Measurements from ENCODE around the gene PRCP.

Gene PRCP

GRCh38 chr11:82823647-82824619 is 76.3 kb downstream of the PRCP start:
- DNase-seq = no peak

DNA sequence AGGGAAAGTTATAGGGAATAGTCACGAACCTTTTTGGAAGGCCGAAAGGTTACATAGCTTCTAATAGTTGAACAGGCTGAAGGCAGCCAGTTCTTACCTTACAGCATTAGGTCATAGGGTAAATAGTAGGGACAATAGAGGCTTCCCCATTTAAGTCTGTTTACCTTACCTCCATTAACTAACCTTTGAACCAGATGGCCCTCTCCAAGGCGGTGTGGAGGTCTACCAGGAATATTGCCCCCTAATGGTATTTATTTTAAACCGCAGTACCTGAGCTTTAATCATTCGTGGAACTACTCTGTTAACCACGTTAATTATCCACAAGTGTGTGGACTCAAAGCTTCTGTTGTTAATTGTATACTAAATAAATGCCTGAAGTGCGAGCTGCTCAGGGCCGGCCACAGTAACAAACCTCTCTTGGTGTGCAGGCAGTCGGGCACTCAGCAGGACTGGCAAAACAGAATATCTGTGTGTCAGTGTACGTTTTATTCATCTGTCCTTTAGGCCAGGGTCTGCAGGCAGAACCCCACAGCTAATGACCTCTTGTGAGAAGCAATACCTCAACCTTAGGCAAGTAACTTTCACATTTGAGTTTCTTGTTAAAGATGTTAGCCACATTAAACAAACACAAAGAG is 81.7 kb downstream of the PRCP start:
- no peak for DNase-seq

- DNase-seq = no peak
Measured at GRCh38 chr11:82815406-82815805, 84.8 kb downstream of the PRCP start.

- DNase-seq = no peak
Measured at GRCh38 chr11:82814379-82814778, 85.9 kb downstream of the PRCP start.

DNA sequence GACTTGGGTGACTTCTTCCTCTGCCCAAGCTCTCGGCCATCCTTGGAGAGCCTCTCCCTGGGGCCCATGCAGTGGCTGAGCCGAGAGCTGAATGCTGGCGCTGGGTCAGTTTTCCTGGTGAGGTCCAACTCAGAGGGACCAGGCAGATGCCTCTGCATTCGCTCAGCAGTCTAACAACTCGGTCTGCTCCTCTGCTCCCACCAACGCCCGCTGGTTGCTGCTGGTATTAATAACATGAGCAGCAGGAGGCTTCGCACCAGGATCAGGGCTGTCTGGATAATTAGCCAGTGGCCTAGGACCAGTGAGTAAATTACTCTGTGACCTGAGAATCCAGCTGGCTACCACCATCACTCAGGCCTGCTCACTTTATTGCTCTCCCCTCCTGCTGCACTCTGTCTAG is 88.9 kb downstream of the PRCP start:
- no peak for DNase-seq

DNA sequence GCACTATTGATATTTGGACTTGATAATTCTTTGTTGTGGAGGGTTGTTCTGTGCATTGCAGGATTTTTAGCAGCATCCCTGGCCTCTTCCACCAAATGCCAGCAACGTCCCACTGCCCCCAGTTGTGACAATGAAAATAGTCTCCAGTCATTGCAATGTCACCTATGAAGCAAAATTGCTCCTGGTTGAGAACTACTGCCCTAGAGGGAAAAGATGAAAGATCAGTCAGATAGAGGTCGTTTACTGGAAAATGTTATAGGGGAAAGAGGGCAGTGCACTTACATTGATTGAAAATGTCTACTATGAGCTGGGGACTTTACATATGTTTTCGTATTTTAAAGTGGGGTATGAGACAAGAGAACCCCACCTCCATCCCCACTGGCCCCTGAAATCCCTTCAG is 89.5 kb downstream of the PRCP start:
- no peak for DNase-seq

- no peak for DNase-seq
Measured at GRCh38 chr11:82810326-82810725, 89.9 kb downstream of the PRCP start.

- no peak for DNase-seq
Measured at GRCh38 chr11:82807646-82808045, 92.6 kb downstream of the PRCP start.

GRCh38 chr11:82802710-82803109 is 97.5 kb downstream of the PRCP start:
- no peak for DNase-seq

GRCh38 chr11:82796998-82797961 is 103.0 kb downstream of the PRCP start:
- no peak for DNase-seq

- no peak for DNase-seq
Measured at GRCh38 chr11:82794490-82794889, 105.7 kb downstream of the PRCP start.

DNA sequence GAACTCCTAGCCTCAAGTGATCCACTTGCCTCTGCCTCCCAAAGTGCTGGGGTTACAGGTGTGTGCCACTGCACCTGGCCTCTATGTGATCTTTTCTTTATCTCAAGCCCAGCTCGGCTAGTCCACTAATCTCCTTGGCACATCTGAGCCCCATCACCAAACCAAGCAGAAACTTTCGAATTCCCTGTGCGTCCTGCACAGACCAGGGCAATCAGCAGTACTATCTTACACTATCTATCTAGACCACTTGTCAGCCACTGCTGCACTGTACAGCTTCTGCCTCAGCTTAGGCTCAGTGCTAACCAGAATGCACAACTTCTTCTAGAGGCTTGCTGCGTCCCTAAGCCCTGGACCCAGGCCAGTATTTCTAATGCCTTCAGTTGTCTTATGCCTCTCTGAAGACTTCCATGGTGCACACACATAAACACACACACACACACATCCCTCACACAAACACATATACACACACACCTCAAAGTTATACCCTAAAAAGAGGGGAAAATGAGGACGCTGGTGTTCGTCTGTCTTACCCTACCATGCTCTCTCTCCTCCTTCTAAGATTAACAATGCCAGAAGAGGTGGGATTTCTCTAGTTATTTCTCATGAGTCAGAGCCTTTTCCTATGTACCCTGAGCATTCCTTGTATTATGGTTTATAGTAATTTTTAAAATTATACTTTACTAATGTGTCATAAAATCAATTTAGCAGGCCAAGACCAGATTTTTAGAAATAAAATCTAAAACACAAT is 107.2 kb downstream of the PRCP start:
- DNase-seq = no peak

DNA sequence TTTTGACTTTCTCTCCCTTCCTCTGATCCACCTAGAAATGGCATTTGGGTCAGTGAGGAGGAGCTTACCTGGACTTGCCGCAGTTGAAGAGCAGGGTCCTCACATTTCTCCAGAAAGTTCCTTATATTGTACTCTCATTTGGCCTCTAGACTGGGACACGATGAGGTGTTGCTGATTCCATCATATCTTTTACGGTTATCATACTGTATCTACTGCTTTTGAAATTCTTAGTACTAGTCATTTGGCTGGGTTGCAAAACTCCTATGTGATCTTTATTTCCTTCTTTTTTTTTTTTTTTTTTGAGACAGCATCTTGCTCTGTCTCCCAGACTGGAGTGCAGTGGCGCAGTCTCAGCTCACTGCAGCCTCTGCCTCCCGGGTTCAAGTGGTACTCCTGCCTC is 107.9 kb downstream of the PRCP start:
- no peak for DNase-seq

DNA sequence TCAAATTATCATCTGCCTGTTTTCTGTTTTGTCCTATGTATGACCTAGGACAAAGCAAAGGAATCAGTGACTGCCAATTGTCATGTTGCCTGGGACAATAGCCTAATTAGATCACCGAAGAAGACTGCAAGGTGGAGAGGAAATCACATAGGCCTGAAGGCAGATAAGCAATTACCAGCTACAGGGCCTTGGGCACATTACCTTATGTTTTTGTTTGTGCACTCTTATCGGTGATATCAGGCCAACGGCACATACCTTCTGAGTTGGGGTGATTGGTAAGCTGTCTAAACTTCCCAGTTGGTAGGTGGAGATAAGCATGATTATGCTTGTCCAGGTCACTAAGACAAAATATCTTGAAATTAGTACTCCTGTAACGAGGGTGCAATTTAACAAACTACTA is 108.5 kb downstream of the PRCP start:
- DNase-seq = no peak

DNA sequence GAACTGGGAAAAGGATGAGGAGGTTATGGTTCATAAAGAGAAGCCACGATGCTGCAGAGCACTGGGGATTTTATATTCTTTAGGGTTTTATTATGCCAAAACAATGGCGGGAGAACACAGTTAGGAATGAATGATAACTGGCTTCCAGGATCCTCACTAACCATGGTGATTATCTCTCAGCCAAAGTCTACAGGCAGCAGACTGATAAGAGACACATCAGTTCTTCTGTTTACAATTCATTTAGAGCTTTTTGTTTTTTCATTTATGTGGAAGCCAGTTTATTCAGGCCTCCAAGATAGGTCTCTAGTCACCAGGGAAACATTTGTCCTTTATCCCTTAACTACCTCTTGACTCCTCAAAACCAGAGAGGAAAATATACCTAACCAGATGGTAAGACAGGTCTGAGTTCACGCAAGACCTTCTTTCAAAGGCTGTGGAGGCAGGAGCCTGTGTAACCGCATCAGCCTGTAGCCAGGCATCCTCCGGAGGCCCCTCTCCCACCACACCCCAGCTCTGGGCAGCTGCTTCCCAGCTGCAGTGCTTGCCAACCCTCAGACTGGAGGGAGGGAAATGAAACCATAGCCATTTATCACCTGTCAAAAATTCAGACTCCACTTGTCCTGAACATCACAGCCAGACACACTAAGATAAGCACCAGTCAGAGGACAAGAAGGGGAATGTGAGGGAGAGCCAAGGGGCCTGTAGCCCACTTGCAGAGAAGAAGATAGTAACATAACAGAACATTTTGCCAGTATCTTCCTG is 109.3 kb downstream of the PRCP start:
- DNase-seq = no peak

DNA sequence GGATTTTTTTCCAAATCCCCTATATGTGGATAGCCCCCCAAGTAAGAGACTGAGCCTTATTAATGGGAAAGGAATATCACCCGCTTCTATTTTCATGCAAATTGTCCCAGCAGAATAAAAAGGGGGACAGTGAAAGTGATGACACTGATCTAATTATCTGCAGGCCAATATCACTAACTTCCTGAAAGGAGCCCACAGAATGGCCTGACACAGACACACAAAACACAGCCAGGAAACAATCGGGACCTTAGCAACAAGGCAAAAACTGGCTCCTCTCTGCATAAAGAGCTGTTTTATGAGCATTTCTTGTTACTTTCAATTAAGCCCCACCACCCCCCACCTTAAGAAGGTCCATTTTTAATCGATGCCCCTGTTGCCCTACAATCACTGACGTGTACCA is 112.2 kb downstream of the PRCP start:
- DNase-seq = no peak

DNA sequence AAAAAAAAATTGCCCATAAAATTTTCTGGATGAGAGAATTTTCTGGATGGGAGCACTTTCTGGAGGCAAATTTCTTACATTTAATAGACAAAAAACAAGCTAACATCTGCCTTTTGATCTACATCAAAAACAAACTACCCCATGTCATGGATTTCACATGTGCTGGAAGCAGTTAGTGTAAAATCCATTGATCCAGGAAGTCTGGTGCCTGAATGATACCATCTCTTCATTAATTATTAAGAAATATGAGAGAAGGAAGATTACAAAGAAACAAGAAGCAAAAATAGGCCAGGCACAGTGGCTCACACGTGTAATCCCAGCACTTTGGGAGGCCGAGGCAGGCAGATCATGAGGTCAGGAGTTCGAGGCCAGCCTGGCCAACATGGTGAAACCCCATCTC is 113.4 kb downstream of the PRCP start:
- DNase-seq = no peak

DNA sequence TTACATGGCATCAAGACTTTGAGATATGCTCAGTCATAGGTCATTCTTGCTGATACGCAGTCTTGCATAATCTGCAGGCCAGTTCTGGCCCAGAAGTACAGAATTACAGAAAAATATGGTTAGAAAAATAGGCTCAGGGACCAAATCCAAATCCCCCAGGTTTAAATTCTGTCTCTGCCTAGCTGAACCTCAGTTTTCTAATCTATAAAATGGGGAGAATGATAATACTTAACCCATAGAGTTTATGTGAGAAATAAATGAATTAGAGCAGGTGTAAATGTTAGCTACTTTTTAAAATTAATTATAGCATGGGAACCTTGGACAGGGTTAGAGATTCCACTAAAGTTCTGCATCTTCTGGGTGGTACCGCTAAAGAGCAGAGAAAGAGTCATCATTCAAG is 114.2 kb downstream of the PRCP start:
- DNase-seq = no peak

GRCh38 chr11:82782825-82783374 is 117.3 kb downstream of the PRCP start:
- DNase-seq = no peak

DNA sequence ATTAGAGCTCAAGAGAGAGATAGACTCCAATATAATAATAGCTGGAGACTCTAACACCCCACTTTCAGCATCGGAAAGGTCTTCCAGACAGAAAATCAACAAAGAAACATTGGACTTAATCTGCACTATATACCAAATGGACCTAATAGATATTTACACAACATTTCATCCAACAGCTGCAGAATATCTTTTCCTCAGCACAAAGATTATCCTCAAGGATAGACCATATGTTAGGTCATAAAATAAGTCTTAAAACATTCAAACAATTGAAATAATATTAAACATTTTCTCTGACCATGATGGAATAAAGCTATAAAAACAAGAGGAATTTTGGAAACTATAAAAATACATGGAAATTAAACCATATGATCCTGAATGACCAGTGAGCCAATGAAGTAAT is 121.5 kb downstream of the PRCP start:
- no peak for DNase-seq

DNA sequence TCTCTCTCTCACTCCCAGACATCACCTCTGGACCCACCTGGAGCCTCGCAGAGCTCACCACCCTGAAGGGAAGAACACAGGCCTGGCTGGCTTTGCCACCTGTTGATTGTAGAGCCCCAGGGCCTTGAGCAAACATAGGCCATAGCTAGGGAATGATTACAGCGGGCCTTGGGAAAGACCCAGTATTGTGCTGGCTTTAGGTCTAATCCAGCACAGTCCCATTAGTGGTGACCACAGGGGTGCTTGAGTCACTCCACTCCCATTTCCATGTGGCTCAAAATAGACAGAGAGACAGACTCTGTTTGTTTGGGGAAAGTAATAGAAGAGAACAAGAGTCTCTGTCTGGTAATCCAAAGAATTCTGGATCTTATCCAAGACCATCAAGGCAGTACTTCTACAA is 123.9 kb downstream of the PRCP start:
- DNase-seq = no peak

Measured in DMS 273 treated with DMSO at 0.1 percent for 48 hours (cell line).